ENCODE measurements around the gene ATP2B2. TPM values are rescaled to one million over a fixed set of nuclear protein-coding genes. Genes with fewer than 3 reads are reported as not detected.

The ATP2B2 gene
- total and polyA plus RNA-seq, 2 experiments from 2014 or later, result 0.66 to 1.8 TPM

DNA sequence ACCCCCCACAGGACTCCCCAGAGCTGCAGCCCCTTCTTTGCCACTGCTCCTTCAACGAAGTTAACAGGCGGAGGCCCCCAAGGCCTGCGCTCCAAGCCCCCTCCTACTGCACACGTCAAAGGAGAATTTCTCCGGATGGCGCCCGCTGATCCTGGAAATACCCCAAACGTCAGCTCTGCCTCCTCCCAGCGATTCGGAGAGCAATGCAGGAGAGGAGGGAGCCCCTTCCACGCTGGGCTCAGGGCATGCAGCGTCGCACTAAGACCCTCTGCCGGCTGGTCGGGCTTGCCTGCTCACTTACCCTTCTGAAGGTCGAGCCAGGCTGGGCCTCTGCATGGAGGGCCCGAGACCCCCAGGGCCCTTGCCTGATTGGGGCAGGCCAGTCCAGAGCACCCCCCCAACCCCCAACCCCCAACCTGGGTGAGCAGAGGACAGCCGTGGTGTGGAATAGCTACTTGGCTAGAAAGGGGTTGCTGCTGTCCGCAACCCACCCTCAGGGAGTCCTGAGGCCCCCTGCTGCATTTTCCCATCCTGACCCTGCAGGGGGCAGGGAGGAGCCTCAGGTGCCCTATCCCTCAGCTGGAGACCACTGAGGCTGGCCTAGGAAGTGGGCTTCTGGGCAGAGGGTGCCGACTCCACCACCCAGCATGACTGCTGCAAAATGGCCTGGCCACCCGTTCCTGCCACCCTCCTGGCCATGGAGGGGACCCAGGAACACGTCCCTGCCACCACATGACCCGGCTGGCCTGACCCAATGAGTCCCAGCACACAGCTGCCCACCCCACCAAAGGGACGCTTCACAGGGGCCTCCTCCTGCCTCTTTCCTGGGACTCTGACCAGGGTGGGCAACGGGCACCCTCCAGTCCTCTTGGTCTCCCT lies 976 bp downstream of the ATP2B2 start:
- H3K79me2 ChIP-seq, result no peaks in the 10 kb centered on the region
- peak overlapping the region; percentile 81 for H3K4me2 ChIP-seq
- no peaks in the 10 kb centered on the region for H3K36me3 ChIP-seq (replicated peaks; ENCODE audit: insufficient read depth, low read depth)
- 83% methylated on average over 20 of the region's 25 CpGs for WGBS (ENCODE audit: low lambda C conversion rate, missing lambda C conversion rate)
- no peak overlapping the region for H2AFZ ChIP-seq
- H3K27me3 ChIP-seq, result peaks cover 34% of the 10 kb centered on the region
- H4K20me1 ChIP-seq (ENCODE audit: insufficient read depth, poor library complexity, severe bottlenecking), result no peaks in the 10 kb centered on the region
- no peaks in the 10 kb centered on the region for H3K9me3 ChIP-seq (ENCODE audit: low read depth)
- H3K9me2 ChIP-seq (replicated peaks; ENCODE audit: insufficient read depth), result no peaks in the 10 kb centered on the region
- no peaks in the 10 kb centered on the region for H3K4me1 ChIP-seq (ENCODE audit: insufficient read depth)
- no peak for DNase-seq (ENCODE audit: low spot score)
- no peak overlapping the region for H3K27ac ChIP-seq
- no peak overlapping the region for H3K4me3 ChIP-seq
- TF ChIP-seq, protein P1, sequence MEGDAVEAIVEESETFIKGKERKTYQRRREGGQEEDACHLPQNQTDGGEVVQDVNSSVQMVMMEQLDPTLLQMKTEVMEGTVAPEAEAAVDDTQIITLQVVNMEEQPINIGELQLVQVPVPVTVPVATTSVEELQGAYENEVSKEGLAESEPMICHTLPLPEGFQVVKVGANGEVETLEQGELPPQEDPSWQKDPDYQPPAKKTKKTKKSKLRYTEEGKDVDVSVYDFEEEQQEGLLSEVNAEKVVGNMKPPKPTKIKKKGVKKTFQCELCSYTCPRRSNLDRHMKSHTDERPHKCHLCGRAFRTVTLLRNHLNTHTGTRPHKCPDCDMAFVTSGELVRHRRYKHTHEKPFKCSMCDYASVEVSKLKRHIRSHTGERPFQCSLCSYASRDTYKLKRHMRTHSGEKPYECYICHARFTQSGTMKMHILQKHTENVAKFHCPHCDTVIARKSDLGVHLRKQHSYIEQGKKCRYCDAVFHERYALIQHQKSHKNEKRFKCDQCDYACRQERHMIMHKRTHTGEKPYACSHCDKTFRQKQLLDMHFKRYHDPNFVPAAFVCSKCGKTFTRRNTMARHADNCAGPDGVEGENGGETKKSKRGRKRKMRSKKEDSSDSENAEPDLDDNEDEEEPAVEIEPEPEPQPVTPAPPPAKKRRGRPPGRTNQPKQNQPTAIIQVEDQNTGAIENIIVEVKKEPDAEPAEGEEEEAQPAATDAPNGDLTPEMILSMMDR (IDR thresholded peaks at IDR 0.05; ENCODE audit: poor library complexity), result no peak
- TF ChIP-seq EZH2phosphoT487 (IDR thresholded peaks at IDR 0.05; ENCODE audit: low read depth, severe bottlenecking, unreplicated experiment) (no peak), EZH2 (IDR thresholded peaks at IDR 0.05; ENCODE audit: borderline replicate concordance) (no peak)

DNA sequence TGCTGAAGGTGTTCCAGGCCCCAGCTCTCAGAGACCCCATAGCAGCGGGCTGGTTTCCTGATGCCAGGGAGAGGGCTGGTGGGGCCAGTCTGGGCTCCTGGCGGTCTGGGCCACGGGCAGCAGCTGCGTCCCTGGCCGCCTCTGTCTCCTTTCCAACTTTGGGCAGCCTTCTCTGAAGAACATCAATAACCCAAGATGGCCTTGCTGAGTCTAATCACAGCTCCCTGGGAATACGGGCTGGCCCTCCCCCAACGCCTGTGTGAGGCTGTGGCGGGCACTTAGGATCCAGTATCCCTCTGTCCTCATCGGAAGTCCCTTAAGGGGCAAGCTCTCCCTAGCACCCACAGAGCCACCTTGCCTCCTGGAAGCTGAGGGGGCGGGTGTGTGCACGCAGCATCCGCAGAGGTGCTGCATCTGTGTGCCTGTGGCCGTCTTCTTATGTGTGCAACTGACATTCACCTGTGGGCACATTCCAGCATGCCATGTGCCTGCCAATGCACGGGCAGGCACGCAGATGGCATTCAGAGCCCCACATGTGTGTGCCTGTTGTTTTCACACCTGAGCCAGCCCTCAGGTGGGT lies 2.1 kb downstream of the ATP2B2 start:
- no peak overlapping the region for H3K4me3 ChIP-seq
- H3K27ac ChIP-seq, result no peak overlapping the region
- H3K4me1 ChIP-seq (ENCODE audit: insufficient read depth), result no peaks in the 10 kb centered on the region
- no peak for DNase-seq (ENCODE audit: low spot score)
- WGBS (ENCODE audit: low lambda C conversion rate, missing lambda C conversion rate), result 87% methylated on average over 15 of the region's 15 CpGs
- H3K36me3 ChIP-seq (replicated peaks; ENCODE audit: insufficient read depth, low read depth), result no peaks in the 10 kb centered on the region
- no peak overlapping the region for H3K4me2 ChIP-seq
- H4K20me1 ChIP-seq (ENCODE audit: insufficient read depth, poor library complexity, severe bottlenecking), result no peaks in the 10 kb centered on the region
- no peak for TF ChIP-seq EZH2phosphoT487 (IDR thresholded peaks at IDR 0.05; ENCODE audit: low read depth, severe bottlenecking, unreplicated experiment)
- TF ChIP-seq, protein P1 (IDR thresholded peaks at IDR 0.05; ENCODE audit: poor library complexity), result no peak
- TF ChIP-seq EZH2 (IDR thresholded peaks at IDR 0.05; ENCODE audit: borderline replicate concordance), result no peak
- no peak overlapping the region for H2AFZ ChIP-seq
- H3K9me3 ChIP-seq (ENCODE audit: low read depth), result no peaks in the 10 kb centered on the region
- no peaks in the 10 kb centered on the region for H3K9me2 ChIP-seq (replicated peaks; ENCODE audit: insufficient read depth)
- peaks cover 34% of the 10 kb centered on the region for H3K27me3 ChIP-seq
- H3K79me2 ChIP-seq, result no peaks in the 10 kb centered on the region

DNA sequence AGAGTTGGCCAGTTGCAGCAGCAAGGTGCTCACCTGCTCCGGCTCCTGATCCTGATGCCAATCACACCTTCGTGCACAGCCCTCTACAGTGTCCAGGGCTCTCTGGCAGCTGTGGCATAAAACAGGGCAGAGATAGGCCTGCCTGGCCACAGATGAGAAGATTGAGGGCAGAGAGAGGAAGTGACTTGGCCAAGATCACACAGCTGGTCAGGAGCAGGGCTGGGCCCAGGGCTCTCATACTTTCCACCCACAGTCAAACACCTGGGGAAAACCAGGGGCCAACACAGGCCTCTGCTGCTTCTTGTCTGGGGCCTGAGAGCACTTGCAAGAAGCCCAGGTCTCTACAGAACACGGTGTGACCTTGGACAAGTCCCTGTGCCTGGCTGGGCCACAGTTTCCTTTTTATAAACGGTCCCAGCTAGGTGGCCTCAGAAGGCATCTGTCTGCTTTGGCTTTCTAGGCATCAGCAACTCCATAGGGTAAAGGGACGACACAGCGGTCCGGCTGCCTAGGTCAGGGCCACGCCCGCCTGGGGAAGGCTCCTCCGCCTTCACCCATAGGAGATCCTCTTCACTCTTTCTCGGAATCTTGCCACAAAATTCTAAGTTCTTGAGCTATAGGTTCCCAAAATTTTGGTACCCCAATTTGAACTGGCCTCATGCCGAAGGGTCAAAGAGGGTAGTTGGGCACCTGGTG lies 3.1 kb downstream of the ATP2B2 start:
- Histone ChIP-seq H3K27ac (no peak overlapping the region), H3K27me3 (peaks cover 34% of the 10 kb centered on the region), H3K36me3 (replicated peaks; ENCODE audit: insufficient read depth, low read depth) (no peaks in the 10 kb centered on the region), H2AFZ (no peak overlapping the region), H3K79me2 (no peaks in the 10 kb centered on the region), H3K4me2 (no peak overlapping the region), H3K4me1 (ENCODE audit: insufficient read depth) (no peaks in the 10 kb centered on the region), H4K20me1 (ENCODE audit: insufficient read depth, poor library complexity, severe bottlenecking) (no peaks in the 10 kb centered on the region), H3K4me3 (no peak overlapping the region), H3K9me3 (ENCODE audit: low read depth) (no peaks in the 10 kb centered on the region), H3K9me2 (replicated peaks; ENCODE audit: insufficient read depth) (no peaks in the 10 kb centered on the region)
- DNase-seq (ENCODE audit: low spot score), result no peak
- TF ChIP-seq, protein P1 (IDR thresholded peaks at IDR 0.05; ENCODE audit: poor library complexity), result no peak
- TF ChIP-seq EZH2 (IDR thresholded peaks at IDR 0.05; ENCODE audit: borderline replicate concordance), result no peak
- TF ChIP-seq EZH2phosphoT487 (IDR thresholded peaks at IDR 0.05; ENCODE audit: low read depth, severe bottlenecking, unreplicated experiment), result no peak
- 81% methylated on average over 12 of the region's 12 CpGs for WGBS (ENCODE audit: low lambda C conversion rate, missing lambda C conversion rate)
